ENCODE measurements around the gene HCAR2.
"Not testable (repeated sequence)": the region's sequence is repeated elsewhere in the genome, so short reads cannot be mapped to it uniquely, and the experiment has no call there.

The HCAR2 gene

DNA sequence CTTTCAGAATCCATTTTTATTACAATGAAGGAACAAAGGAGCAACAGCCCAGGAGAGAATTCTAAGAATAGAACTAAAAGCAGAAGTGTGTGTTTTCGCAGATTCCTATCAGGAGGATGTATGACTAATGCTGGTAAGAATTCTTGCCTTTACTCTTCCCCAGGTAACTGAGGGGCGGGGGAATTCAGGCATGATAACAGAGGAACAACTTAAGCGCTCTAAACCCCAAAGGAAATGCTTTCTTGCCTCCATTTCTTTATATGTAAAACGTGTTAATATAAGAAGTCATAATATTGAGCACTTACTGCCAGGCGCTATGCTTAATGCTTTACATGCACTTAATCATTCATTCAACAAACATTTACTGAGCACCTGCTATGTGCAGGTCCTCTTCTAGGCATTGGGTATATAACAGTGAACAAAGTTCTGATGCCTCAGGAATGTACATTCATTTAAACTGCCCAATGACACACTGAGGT, 23.0 kb upstream of the HCAR2 start:
- ChIA-PET CTCF (interaction anchor here (2.8 kb wide), 1 partner anchor 10 kb away, joined by 8 read pairs; no protein-coding TSS in a partner anchor), POLR2A (interaction anchor here (0.6 kb wide), 1 partner anchor 33 kb away, joined by 6 read pairs; no protein-coding TSS in a partner anchor)
- DNase-seq (ENCODE audit: extremely low spot score), result no peak
- TF ChIP-seq, protein P1, sequence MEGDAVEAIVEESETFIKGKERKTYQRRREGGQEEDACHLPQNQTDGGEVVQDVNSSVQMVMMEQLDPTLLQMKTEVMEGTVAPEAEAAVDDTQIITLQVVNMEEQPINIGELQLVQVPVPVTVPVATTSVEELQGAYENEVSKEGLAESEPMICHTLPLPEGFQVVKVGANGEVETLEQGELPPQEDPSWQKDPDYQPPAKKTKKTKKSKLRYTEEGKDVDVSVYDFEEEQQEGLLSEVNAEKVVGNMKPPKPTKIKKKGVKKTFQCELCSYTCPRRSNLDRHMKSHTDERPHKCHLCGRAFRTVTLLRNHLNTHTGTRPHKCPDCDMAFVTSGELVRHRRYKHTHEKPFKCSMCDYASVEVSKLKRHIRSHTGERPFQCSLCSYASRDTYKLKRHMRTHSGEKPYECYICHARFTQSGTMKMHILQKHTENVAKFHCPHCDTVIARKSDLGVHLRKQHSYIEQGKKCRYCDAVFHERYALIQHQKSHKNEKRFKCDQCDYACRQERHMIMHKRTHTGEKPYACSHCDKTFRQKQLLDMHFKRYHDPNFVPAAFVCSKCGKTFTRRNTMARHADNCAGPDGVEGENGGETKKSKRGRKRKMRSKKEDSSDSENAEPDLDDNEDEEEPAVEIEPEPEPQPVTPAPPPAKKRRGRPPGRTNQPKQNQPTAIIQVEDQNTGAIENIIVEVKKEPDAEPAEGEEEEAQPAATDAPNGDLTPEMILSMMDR (IDR thresholded peaks at IDR 0.05; ENCODE audit: control extremely low read depth, extremely low read depth, low read depth, missing control alignments), result no peak

DNA sequence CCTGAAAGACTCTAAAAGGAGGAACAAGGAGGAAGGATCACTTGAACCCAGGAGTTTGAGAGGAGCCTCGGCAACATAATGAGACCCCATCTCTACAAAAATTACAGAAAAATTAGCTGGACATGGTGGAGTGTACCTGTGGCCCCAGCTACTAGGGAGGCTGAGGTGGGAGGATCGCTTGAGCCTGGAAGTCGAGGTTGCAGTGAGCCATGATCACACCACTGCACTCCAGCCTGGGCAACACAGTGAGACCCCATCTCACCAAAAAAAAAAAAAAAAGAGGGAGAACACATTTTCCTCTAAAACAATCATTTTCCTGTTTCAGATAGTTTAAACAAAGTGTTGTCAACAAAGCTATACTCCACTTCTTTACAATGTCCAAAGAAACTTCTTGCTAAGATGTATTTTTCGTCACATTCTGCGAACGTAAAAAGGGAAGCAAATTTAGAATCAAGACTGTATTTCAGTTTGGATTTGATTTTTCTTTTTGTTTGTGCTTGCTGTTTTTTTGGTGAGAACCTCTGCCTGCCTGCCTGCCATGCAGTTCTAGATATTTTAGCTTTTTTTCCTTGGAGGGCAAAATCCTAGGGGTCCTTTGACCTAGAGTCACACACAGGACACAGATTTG, 22.4 kb upstream of the HCAR2 start:
- CTCF ChIA-PET, result interaction anchor here (2.8 kb wide), 1 partner anchor 11 kb away, joined by 8 read pairs; no protein-coding TSS in a partner anchor
- POLR2A ChIA-PET, result interaction anchor here (0.6 kb wide), 1 partner anchor 34 kb away, joined by 6 read pairs; no protein-coding TSS in a partner anchor
- TF ChIP-seq, protein P1 (IDR thresholded peaks at IDR 0.05; ENCODE audit: control extremely low read depth, extremely low read depth, low read depth, missing control alignments), result no peak
- no peak for DNase-seq (ENCODE audit: extremely low spot score)

DNA sequence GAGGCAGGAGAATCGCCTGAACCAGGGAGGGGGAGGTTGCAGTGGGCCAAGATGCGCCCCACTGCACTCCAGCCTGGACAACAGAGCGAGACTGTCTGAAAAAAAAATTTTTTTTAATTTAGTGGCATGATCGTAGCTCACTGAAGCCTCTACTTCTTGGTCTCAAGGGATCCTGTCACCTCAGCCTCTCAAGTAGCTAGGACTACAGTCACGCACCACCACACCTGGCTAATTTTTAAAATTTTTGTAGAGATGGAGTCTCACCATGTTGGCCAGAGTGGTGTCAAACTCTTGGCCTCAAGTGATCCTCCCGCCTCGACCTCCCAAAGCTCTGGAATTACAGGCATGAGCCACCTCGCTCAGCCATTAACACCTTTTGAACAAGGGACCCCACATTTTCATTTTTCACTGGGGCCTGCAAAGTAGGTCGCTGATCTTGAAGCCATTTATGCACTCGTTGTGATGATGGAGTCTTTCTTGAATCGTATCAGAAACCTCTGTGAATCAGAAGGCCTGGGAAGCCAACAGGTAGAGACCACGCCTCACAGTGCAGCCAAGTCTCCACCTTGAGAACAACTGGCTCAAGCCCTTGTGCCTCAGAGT, 21.6 kb upstream of the HCAR2 start:
- TF ChIP-seq, protein P1 (IDR thresholded peaks at IDR 0.05; ENCODE audit: control extremely low read depth, extremely low read depth, low read depth, missing control alignments), result no peak
- DNase-seq (ENCODE audit: extremely low spot score), result no peak
- POLR2A ChIA-PET, result no interaction called here
- CTCF ChIA-PET, result interaction anchor here (2.8 kb wide), 1 partner anchor 11 kb away, joined by 8 read pairs; no protein-coding TSS in a partner anchor

DNA sequence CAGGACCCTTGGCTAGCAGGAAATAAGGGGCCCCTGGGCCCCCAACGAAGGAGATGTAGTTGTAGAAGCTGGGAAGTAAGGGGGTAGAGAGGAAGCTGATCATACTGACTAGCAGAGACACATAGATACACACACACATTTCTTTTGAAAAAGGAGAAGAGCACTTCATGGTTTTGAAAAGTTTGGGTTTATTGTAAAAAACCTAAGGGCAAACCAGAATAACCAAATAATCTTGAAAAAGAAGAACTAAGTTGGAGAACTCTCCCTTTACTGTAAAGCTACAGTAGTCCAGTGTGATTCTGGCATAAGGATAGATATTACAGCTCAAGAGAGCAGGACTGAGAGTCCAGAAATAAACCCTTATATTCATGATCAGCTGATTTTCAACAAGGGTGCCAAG, 19.2 kb upstream of the HCAR2 start:
- CTCF ChIA-PET, result interaction anchor here (1.1 to 1.7 kb wide), 3 partner anchors 13 to 84 kb away, joined by 4 to 6 read pairs (median 5); no protein-coding TSS in a partner anchor
- no peak for DNase-seq (ENCODE audit: extremely low spot score)
- TF ChIP-seq, protein P1 (IDR thresholded peaks at IDR 0.05; ENCODE audit: control extremely low read depth, extremely low read depth, low read depth, missing control alignments), result no peak
- POLR2A ChIA-PET, result interaction anchor here (0.6 kb wide), 1 partner anchor 76 kb away, joined by 3 read pairs; no protein-coding TSS in a partner anchor

DNA sequence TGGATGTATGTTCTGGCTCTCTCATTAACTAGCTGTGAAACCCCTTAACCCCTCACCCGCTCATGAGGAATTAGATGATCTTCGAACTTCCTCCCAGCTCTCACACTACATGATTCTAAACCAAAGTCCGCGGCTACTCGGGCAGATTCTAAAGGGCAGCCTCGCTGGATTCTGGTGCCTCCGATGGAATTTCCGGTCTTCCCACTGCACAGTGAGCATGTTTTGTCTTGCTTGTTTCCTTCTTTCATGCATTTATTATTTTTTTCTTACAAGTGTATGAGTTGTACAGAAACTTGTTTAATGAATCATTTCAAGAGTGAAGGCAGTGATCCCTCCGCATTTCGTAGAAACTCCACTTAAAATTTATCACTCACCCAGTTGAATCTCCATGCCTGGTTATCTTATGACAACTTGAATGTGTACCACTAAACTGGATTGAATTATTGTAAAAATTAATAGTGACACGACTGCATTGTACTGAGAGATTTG, 17.9 kb upstream of the HCAR2 start:
- ChIA-PET POLR2A (no interaction called here), CTCF (no interaction called here)
- DNase-seq (ENCODE audit: extremely low spot score), result peak; percentile 36
- TF ChIP-seq, protein P1 (IDR thresholded peaks at IDR 0.05; ENCODE audit: control extremely low read depth, extremely low read depth, low read depth, missing control alignments), result no peak

DNA sequence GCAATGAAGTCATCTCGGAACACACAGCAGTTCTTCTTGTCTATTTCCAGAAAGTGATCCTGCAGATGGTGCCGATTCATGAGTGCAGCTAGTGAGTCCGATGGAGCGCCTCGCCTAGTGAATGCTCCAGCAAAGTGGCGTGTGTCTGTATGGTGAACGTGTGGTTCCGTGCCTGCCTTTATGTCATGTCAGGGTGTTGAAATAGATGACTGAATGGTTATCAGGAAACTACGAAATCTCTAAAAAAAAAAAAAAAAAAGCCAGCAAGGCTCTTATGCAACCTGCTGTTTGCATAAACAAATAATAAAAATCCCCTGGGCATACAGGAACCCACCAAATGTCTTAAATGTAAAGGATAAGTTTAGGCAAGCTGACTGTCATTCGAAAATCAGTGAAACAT, 13.5 kb upstream of the HCAR2 start, which contains the start of gene HCAR3:
HCAR3 (minus strand) TSS at position 154 of the 400 bp plus-strand sequence; CDS start at position 80, 74 bp downstream.
- CTCF ChIA-PET; DNase-seq (ENCODE audit: extremely low spot score): not testable (repeated sequence)

DNA sequence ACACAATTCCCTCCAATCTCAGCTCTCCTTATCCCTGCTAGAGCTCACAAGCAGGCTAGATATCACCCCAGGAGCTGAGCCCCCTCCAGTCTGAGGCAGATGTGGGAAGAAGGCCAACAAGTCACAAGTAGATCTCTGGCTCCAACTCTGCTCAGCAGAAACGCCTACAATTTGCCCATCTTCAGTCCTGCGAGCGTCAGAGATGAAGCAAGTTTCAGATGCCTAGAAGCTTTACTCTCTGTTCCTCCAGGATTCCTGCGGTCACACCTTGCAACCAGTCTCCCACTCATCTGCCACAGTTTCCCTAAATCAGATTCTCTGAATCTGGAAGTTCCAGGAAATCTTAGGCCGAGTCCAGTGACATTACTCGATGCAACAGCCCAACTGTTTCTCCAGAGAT, 12.1 kb upstream of the HCAR2 start:
- POLR2A ChIA-PET; DNase-seq (ENCODE audit: extremely low spot score): not testable (repeated sequence)
- CTCF ChIA-PET, result interaction anchor here (0.5 kb wide), 1 partner anchor 715 kb away, joined by 3 read pairs; no protein-coding TSS in a partner anchor

More for the DNA sequence above, 13.5 kb upstream of the HCAR2 start, which contains the start of gene HCAR3:
- POLR2A ChIA-PET, result not testable (repeated sequence)

DNA sequence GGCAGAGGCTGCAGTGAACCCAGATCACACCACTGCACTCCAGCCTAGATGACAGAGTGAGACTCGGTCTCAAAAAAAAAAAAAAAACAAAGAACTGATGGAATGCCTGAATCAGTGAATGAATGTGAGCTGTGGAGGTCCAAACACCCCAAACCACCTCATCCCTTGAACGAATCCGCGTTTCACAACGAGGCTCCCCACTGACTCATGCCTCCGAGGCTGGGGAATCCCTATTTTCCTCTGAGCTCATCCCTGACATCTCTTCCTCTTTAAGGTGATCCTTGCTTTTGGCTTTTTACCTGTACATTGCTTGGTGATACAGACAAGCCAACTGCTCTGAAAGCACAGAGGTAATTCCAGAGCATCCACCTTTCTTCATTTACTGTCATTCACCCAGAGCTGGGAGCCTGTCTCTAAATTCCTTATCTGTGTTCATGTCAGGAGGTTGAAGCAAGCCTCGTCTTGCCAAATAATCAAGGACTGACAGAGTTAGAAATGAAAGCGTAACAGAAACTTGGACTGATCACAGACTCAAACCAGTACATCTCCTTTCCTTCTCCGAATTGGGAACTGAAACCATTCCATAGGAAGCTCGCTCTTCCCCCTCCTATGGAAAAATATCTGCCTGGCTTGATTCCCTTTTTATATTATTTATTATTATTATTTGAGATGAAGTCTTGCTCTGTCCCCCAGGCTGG, 10.5 kb upstream of the HCAR2 start:
- DNase-seq (ENCODE audit: extremely low spot score); CTCF ChIA-PET; POLR2A ChIA-PET: not testable (repeated sequence)

DNA sequence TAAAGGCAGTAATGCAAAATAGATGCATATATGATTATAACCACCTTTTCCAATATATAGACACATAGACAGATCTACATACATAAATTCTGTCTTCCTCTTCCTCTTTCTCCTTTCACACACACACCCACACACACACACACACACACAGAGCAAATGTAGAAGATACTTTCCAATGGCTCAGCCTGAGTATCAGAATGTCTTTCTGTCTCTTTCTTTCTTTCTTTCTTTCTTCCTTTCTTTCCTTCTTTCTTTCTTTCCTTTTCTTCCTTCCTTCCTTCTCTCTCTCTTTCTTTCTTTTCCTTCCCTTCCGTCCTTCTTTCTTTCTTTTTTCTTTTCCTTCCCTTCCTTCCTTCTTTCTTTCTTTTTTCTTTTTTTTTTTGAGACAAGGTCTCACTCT, 8.1 kb upstream of the HCAR2 start:
- DNase-seq (ENCODE audit: extremely low spot score); POLR2A ChIA-PET: not testable (repeated sequence)
- CTCF ChIA-PET, result interaction anchor here (1.0 kb wide), 1 partner anchor 57 kb away, joined by 3 read pairs; no protein-coding TSS in a partner anchor

DNA sequence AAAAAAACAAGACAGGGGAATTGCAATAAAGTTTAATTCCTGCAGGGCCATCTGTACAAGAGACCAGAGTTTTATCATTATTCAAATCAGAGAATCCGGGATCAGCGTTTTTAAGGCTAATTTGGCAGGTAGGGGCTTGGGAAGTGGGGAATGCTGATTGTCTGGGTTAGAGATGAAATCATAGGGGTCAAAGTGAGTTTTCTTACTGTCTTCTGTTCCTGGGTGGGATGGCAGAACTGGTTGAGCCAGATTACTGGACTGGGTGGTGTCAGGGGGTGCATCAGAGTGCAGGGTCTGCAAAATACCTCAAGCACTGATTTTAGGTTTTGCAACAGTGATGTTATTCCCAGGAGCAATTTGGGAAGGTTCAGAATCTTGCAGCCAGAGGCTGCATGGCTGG, 7.2 kb upstream of the HCAR2 start:
- POLR2A ChIA-PET; DNase-seq (ENCODE audit: extremely low spot score): not testable (repeated sequence)
- CTCF ChIA-PET, result interaction anchor here (1.0 kb wide), 1 partner anchor 56 kb away, joined by 3 read pairs; no protein-coding TSS in a partner anchor

DNA sequence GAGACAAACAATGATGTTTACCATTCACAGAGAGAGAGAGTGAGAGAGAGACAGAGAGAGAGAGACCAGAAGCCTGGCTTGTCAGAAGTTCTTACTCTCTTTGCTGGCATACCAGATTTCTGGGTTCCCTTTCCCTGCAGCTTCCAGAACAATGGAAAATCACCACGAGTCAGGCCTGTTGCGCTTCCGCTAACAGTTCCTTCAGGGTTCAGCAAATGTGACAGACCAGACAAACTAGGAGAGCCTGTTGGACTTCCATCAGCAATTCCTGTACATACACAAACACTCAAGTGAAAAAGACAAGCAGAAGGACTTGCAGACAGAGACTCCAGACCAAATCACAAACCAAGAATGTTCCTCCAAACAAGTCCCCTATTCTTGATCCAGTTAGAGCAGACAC, 6.1 kb upstream of the HCAR2 start:
- CTCF ChIA-PET; POLR2A ChIA-PET; DNase-seq (ENCODE audit: extremely low spot score): not testable (repeated sequence)

Data from GM10248 (cell line).